ENCODE results near the gene CRYL1.

The CRYL1 gene, protein sequence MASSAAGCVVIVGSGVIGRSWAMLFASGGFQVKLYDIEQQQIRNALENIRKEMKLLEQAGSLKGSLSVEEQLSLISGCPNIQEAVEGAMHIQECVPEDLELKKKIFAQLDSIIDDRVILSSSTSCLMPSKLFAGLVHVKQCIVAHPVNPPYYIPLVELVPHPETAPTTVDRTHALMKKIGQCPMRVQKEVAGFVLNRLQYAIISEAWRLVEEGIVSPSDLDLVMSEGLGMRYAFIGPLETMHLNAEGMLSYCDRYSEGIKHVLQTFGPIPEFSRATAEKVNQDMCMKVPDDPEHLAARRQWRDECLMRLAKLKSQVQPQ

DNA sequence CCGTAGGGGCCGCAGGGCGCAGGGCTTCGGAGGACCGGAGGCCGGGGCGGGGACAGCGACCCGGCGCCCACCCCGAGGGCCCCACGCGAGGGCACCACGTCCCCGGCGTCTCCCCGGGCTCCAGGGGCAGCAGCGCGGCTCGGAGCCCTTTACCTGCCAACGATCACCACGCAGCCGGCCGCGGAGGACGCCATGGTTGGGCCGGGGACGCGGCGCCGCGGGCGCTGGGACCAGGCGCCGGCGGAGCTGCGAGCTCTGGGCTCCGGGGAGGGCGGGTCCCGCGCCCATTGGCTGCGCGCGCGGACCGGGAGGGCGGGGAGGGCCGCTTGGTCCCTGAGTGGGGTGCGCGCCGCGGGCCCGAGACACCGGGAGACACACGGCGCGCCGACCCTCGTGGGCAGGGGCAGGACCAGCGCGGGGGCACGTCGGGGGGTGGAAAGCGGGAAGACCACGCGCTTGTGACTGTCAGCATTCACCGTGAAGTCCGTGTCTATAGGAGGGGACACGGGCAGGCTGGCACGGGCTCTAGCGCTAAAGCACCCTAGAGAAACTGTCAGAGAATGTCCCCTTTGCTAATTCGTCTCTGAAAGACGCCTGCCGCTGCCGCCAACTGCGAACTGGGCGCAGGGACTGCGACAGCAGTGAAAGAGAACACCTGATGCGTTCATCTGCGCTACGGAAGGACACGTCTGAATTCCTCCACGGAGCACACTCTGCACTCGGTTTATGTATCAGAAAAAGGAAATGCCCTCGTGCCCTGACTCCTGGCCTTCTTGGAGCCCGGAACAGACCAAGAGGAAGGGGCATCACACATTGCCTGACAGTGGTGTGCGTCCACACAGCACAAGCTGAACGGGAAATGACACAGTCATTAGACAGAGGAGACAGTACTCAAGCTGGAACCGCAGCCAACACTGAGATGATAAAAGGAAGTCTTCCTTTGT lies at the start of gene CRYL1:
Gene CRYL1, minus strand, starts transcription at position 257 of the 944 bp plus-strand sequence. Its CDS starts 63 bp downstream, at position 194.
- DNase-seq = peak; percentile 57

DNA sequence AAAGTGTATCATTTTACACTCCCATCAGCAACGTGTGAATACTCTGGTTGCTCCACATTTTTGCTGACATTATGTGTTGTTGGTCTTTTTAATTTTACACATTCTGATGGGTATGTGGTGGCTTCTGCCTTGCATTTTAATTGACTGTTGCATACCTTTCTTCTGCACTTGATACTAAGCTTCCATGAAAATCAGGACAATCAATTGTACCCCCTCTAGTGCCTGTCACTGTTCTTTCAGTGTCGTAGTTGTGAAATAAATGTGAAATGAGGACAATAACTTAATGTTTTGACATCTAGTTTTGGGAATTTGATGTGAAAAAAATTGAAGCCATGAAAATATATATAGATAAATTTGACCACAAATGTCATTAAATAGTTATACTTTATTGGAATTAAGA lies 48.0 kb upstream of the CRYL1 start:
- no peak for DNase-seq

DNA sequence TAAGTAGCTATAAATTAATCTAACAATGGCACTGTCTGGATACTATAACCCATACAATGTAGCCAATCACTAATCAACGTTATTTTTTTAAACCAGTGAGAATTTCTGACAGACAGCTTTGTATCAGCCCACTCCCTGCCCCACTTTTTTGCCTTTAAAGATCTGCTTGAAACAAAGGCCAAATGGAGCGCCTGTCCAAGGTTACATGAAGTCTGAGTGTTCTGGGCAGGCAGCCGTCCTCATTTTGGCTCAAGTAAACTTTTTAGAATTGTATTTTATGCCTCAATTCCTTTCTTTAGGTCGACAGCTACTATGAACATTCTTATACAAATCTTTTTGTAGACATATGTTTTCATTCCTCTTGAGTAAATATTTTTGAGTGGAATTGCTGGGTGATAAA lies 47.5 kb upstream of the CRYL1 start:
- no peak for DNase-seq

DNA sequence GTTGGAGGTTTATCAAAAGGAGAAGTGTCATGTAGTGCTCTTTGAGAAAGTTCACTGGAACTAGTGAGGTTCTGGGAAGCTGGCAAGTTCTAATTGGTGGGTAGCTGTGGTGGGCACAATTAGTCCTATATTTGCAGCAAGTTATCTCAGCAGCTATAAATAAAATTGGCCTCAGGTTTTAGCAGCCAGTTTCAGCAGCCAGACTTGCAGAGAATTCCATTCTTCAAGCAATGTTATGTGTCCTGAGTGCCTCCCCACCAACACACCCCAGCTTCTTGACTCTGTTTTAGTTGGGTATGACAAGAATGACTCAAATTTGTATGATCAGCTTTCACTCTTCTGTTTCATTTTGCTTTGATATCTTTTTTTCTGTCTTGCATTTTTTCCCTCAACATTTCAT lies 46.0 kb upstream of the CRYL1 start:
- no peak for DNase-seq

DNA sequence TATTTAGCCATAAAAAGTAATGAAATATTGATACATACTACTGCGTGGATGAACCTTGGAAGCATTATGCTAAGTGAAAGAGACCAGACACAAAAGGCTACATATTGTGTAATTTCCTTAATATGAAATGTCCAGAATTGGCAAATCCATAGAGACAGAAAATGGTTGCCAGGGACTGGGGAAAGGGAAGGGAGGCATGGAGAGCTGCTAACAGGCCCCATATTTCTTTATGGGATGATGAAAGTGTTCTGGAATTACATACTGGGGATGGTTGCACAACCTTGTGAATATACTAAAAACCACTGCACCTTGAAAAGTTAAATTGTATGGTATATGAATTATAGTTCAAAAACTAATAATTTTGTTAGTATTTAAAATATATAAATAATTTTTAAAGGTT lies 44.9 kb upstream of the CRYL1 start:
- no peak for DNase-seq

DNA sequence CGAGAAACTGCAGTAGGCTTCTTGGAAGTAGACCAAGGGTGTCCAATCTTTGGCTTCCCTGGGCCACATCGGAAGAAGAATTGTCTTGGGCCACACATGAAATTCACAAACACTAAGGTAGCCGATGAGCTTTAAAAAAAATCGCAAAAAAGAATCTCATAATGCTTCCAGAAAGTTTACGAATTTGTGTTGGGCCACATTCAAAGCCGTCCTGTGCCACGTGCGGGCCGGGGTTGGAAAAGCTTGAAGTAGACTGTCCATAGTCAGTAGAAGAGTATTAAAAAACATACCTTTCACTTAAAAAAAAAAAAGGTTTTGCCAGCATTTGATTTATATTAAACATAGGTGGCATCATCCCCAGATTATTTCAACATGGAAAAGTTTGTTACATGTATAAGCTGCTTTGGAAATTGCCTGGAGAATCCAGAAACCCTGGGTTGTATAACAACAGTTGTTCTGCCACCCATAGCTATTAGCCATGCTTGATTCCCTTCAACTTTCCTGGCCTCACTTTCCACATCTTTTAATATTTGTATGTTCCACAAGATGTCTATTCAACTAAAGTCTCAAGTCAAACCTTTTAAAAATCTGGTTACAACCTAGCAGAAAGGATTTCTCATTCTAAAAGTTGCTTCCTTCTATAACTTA lies 42.3 kb upstream of the CRYL1 start:
- DNase-seq = no peak

DNA sequence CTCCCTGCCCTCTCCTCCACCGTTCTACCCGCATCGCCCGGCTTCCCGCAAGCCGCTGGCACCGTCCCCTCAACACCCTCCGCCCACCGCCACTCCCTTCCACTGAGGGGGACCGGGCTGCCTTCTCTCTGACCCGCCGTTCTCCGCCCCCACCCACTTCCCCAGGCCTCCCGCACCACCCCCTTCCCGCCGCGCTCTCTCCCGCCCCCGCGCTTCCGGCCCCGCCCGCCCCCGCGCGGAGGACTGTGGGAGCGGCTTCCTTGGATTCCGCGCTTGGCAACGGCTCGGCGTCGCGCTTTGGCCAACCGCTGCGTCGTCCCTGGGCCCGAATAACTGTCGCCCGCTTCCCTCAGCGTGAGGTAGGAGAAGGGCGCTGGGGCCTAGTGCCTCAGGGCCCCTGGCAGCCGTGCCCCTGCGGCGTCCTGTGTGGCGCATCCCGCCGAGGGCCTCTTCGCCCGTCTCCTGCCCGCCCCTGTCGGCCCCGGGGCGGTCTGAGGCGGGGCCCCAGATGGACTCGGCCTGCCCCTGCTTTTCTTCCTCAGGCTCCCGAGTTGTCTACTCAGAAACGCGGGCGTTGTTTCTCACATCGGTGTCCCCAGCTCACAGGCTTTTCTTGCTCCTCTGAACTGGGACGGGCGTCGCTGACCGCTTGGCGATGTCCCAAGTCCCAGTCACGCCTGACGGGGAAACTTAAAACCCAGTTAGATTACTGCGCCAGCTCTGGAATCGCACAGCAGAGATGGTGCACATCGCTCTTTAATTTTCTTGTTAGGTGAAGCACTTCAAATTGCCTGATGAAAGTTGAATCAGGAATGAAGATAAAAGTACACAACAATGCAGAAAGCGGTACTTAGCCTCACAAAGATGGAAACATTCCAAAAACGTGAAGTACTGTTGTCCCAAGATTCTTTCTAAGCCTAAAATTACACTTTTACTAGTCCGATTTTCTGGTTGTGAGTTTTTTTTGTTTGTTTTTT lies 41.5 kb upstream of the CRYL1 start, which contains the start of gene IFT88:
Gene IFT88, plus strand, starts transcription at position 260 of the 977 bp plus-strand sequence. CDS start 7,229 bp downstream, outside the sequence.
- DNase-seq = peak; percentile 73

DNA sequence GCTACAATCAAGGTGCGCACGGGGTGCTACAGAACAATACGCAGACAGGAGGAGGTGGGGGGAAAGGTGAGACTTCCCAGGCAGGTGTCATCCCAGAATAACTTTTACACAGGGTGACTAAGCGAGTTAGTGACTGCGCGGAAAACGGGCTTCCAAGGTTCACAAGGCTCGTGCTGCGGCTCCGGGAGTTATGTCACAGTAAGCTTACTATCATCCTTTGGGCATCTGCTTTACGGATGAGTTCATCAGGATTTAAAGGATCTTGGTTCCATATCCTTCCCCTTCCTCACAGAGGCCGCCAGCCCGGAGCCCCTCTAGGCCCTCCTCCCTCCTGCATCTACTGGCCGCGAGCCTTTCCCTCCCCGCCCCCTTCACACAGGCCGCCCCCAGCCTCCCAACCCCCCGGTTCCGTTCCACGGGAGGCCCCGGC lies 40.8 kb upstream of the CRYL1 start:
- DNase-seq = no peak

DNA sequence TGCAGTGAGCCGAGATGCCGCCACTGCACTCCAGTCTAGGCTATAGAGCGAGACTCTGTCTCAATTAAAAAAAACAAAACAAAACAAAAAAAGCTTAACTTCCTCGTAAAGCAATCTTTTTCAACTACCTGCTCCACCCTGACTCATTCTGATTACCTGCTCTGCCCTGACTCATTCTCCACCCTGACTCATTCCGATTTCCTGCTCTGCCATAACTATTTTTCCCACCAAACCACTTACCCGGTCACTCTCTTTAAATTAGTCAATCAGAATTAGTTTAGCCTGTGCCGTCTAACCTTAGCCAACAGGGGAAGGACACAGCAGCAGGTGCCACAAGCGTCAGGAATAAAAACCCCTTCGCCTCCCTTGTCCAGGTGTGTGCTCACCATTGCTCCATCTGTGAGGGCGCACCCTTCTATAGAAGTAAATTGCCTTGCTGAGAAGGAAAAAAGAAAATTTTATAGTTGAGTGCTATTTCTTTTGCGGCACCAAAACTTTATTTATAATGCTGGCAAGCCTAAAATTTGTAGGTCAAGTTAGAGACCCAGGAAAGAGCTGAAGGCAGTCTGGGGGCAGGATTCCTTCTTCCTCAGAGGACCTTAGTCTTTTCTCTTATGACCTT lies 39.6 kb upstream of the CRYL1 start:
- no peak for DNase-seq

DNA sequence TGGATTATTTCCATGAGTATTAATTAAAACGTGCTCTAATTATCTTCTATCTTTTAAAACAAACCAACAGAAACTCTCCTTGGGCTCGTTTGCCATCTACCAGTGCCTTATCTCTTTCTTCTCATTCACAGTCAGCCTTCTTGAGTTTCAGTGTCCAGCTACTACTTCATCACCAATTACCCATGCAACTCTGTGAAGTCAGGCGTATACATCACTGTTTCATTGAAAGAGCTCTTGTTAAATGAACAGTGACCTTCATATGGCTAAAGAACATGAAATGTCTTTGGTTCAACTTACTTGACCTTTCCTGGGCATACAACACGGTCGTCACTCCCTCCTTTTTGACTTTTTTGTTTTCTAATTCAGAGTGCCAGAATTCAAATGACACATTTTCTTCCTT lies 36.1 kb upstream of the CRYL1 start:
- no peak for DNase-seq

DNA sequence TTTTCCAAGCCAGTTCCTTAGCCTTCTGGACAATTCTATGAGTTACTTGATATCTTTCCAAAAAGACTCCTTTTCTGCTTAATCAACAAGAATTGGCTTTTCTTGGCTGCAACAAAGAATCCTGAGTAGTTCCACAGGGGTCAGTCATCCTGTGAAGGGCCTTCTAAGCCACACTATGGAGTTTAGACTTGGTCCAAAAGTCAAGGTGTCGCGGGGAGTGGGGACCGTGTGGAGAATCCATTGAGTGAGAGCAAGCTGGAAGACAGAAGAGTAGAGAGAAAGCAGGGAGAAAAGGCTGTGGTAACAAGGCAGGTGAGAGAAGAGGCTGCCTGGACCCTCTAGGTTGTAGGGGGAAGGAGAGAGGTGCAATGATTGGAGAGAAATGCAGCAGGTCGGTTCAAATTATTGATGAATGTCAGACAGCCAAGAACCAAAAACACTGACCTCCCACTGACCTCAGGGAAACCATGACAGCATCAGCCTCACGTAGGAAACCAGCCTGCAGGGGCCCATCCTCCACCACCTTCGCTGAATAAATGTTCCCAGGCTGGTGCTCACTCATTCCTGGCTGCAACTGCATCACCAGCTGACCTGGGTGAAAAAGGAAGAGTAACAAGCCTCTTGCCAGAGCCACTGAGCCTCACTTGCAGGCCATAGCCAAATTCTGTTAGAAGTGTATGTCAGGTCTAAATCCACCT lies 34.2 kb upstream of the CRYL1 start:
- no peak for DNase-seq

DNA sequence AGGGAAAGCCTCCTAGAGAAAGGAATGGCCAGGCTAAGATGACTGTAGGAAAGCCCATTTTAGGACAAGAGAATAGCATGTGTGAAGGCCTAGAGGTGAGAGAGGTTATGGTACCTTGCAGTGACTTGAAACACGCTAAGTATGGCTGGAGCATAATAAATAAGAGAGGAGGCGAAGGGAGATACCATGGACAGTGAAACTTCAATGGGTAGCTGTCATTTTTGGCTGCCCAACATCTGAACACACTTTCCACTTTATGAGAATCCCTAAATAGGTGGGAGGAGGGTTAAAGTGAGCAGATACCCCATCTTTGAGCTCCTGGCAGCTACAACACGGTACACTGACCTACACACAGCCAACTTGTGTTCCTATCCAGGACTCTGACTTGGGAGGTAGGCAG lies 33.3 kb upstream of the CRYL1 start:
- DNase-seq = no peak

DNA sequence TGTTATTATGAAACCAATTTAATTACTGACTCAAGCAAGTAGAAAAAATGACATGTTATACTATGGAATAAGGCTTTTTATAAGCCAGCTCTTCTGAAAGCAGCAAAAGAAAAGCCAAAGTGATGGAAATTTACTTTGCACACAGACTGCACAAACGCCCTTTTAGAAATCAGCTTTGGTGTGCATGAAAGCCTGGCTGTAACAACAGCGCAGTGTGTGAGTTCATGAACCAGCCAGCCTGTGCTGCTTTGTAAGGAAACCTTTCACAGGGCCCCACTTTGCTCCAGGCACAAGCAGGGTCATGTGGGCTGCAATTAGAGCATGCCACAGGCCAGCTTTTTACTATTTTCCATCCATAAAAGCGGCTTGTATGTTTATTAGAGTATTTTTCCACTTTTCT lies 27.7 kb upstream of the CRYL1 start:
- DNase-seq = no peak

DNA sequence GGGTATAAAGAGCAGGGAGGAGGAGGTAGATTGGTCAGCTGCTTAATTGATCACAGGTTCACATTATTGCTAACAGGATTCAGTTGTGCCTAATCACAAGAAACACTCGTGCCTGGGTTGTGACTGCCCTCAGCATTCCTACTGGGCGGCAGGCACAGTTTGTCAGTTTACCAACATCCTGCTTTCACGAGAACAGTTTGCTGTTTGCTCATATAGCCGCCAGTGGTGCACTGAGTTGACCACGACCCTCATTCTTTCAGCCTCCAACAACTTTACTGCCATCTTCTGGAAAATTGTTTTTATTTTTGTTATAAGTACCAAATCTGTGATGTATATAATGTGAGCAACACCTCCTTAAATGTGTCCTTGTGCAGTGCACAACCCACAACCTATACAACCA lies 25.1 kb upstream of the CRYL1 start:
- no peak for DNase-seq

DNA sequence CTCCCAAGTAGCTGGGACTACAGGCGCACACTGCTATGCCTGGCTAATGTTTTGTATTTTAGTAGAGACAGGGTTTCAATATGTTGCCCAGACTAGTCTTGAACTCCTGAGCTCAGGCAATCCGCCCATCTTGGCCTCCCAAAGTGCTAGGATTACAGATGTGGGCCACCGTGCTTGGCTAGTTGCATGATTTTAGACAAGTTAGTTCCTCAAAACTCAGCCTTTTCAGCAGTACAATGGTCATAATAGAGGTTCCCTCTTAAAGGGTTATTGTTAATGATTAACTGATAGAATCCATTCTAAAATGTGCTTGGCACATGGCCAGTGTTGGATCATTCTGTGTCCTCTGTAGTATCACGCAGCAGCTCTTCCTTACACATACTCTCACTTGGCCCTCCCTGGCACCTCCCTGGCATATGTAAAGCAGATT lies 21.8 kb upstream of the CRYL1 start:
- no peak for DNase-seq

DNA sequence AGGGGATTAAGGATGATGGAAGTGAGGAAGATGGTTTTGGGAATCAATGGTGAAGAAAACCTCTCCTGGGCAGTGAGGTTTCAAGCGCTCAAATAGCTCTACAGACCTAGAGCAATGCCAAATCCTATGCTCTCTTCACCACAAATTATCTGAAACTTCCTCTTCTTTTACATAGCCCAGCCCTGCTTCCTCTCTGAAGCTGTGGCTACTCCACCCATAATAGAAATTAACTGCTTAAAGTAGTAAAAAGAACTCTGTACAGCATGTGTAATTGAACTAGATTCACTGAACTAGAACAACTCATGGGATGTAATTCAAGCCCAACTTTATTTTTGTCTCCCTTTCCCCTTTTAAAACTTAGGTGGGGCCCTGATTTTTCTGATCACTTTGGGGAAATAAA lies 20.9 kb upstream of the CRYL1 start:
- DNase-seq = no peak

DNA sequence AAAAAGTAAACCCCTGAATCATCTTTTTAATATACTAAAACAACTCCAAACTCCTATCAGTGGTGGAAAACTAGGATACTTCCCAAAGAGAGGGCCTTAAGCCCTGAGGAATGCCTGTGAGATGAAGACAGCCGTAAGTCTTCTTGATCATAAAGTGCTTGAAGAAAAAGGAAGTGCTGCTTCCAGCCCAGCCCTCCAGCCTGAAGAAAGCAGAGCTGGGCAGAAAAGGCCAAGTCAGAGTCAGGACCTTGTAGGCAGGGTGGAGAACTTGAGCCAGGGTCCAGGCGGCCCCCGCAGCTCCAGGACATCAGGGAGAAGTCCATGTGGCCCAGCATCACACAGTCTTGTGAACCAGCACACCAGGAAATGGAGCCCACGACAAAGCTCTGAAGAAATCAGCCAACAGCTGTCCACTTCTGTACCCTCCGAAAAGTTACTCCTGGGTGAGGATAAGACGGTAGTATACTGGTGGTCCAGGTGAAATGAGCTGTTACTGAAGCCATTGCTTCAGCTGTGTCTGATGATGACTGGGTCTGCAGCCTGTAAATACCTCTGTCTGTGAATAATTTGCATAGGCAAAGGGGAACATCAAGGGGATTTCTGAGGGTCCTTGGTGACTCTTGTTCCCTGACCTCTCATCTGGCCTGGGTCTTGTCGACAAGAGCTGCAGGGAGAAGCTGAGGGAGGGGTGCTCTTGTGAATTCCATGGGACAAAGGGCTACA lies 18.7 kb upstream of the CRYL1 start:
- DNase-seq = no peak

DNA sequence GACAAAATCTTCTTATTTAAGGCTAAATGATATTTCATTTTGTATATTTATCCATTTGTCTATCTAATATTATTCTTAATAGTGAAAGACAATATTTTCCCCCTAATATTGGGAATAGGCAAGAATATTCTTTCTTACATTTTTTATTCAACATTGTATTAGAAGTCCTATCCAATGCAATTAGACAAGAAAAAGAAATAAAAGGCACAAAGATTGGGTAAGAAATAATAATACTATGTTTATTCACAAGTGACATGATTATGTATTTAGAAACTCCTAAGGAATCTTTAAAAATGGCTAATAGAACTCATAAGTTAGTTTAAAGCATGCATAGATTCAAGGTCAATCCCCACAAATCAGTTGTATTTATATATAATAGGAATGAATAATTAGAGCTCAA lies 11.3 kb upstream of the CRYL1 start:
- DNase-seq = no peak

DNA sequence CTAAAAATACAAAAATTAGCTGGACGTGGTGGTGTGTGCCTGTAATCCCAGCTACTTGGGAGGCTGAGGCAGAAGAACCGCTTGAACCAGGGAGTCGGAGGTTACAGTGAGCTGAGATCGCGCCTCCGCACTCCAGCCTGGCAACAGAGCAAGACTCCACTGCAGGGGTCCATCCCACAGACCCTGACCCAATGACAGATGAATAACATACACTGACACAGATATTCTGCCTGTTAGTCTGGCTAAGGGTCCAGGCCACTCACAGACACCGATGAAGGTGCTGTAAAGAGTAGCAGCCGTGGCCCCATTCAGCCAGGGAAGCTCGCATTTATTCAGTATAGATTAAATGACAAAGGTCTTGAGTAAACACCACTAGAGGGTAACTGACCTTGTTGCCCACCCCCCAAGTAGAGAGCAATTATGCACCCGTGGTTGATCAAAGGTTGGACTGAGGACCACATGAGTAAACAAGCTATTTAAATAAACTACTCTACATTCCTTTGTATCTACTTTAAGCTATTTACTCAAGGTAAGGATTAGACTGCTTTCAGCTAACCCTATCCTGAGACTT lies 8.5 kb upstream of the CRYL1 start:
- DNase-seq = no peak

DNA sequence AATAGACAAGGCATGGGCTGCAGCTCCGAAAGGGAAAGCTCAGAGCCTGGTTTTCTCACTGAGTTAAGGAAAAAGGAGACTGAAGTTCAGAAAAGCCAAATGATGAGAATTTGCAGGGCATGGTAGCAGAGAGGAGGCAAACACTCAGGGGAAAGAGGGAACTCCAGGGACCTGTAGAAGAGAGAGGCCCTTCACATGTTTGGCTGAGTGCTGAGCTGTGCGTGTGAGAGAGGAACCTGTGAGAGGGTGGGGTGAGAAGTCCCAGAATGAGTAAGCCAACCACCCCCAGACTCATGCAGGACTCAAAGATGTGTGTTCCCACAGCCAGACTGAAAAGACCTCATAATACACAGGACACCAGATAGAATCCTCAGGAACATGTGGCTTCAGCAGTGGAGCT lies 2.8 kb upstream of the CRYL1 start:
- no peak for DNase-seq
